ENCODE measurements around the gene SPTLC2. TPM values are rescaled to one million over a fixed set of nuclear protein-coding genes. Genes with fewer than 3 reads are reported as not detected.

Gene SPTLC2
- total and polyA plus RNA-seq, 3 experiments from 2014 or later = 15.6 to 27.5 (median 24.1) TPM

GRCh38 chr14:77490347-77490986, 126.0 kb downstream of the SPTLC2 start:
- no peak overlapping the region for H3K27ac ChIP-seq (ENCODE audit: low read depth, low read length)
- Mint-ChIP-seq H3K4me1 (no peaks in the 10 kb centered on the region), H3K27me3 (peaks cover under 1 to 5% of the 10 kb centered on the region in 2 donors), H3K27ac (no peak overlapping the region), H3K36me3 (no peaks in the 10 kb centered on the region), H3K4me3 (no peak overlapping the region), H3K9me3 (no peaks in the 10 kb centered on the region)
- ChIA-PET POLR2A (no interaction called here), CTCF (no interaction called here)
- H3K27me3 ChIP-seq (ENCODE audit: insufficient read depth, low read length, poor library complexity, severe bottlenecking) = no peaks in the 10 kb centered on the region
- H3K4me3 ChIP-seq (ENCODE audit: low read length) = no peak overlapping the region
- no peaks in the 10 kb centered on the region for H3K9me3 ChIP-seq (ENCODE audit: low read length)
- H3K4me1 ChIP-seq (ENCODE audit: insufficient read depth, low read length) = no peaks in the 10 kb centered on the region
- no peak for DNase-seq
- no peaks in the 10 kb centered on the region for H3K36me3 ChIP-seq (ENCODE audit: insufficient read depth, low read length)

DNA sequence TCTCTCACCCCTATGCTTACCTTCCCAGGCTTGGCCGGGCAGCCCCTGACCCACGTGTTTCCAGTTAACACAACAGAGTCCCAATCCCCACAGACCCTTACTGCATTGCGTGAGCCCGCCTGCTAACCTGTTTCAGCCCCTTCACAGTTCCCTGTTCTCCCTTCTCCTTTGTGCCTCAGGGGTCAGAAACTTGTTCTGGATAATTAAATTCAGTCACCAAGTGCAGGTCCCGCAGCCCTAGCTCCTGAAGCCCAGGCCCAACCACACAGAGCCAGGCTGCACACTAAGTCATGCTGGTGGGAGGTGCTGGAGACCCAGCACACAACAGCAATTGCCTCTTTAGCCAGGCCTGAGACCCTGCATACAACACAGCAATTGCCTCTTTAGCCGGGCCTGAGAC, 127.4 kb downstream of the SPTLC2 start:
- H3K4me3 ChIP-seq (ENCODE audit: low read length) = no peak overlapping the region
- no peaks in the 10 kb centered on the region for H3K4me1 ChIP-seq (ENCODE audit: insufficient read depth, low read length)
- no peak overlapping the region for H3K4me3 Mint-ChIP-seq
- ChIA-PET CTCF (no interaction called here), POLR2A (no interaction called here)
- no peaks in the 10 kb centered on the region for H3K27me3 ChIP-seq (ENCODE audit: insufficient read depth, low read length, poor library complexity, severe bottlenecking)
- DNase-seq = no peak
- no peaks in the 10 kb centered on the region for H3K36me3 Mint-ChIP-seq
- no peaks in the 10 kb centered on the region for H3K9me3 Mint-ChIP-seq
- peak overlapping the region in 1 of 8 donors; percentile 36 for H3K27ac Mint-ChIP-seq
- no peaks in the 10 kb centered on the region for H3K27me3 Mint-ChIP-seq
- H3K4me1 Mint-ChIP-seq = no peaks in the 10 kb centered on the region
- H3K36me3 ChIP-seq (ENCODE audit: insufficient read depth, low read length) = no peaks in the 10 kb centered on the region
- H3K27ac ChIP-seq (ENCODE audit: low read depth, low read length) = no peak overlapping the region
- no peaks in the 10 kb centered on the region for H3K9me3 ChIP-seq (ENCODE audit: low read length)

DNA sequence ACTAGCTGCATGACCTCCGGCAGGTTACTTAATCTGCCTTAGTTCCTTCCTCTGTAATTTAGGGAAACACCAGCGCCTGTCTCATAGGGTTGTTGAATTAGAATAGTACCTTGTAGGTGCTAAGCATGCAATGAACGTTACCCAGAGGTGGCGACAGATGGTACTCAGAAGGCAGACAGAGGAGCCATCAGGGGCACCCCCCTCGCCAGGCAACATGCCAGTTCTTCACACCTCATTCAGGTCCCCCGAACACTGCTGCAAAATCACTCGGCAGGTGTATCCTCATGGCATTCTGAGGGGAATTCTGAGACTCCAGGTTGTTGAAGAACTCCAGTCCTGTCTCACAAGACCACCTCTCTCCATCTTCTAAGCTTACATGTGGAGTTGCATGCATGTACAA, 127.9 kb downstream of the SPTLC2 start:
- Mint-ChIP-seq H3K27me3 (no peaks in the 10 kb centered on the region), H3K27ac (peak overlapping the region in 1 of 8 donors; percentile 36), H3K9me3 (no peaks in the 10 kb centered on the region), H3K4me3 (no peak overlapping the region), H3K4me1 (no peaks in the 10 kb centered on the region), H3K36me3 (no peaks in the 10 kb centered on the region)
- CTCF ChIA-PET = no interaction called here
- Histone ChIP-seq H3K27ac (ENCODE audit: low read depth, low read length) (no peak overlapping the region), H3K27me3 (ENCODE audit: insufficient read depth, low read length, poor library complexity, severe bottlenecking) (no peaks in the 10 kb centered on the region), H3K4me3 (ENCODE audit: low read length) (no peak overlapping the region), H3K36me3 (ENCODE audit: insufficient read depth, low read length) (no peaks in the 10 kb centered on the region), H3K9me3 (ENCODE audit: low read length) (no peaks in the 10 kb centered on the region), H3K4me1 (ENCODE audit: insufficient read depth, low read length) (no peaks in the 10 kb centered on the region)
- DNase-seq = no peak
- POLR2A ChIA-PET = no interaction called here

GRCh38 chr14:77485901-77486678, 130.3 kb downstream of the SPTLC2 start:
- CTCF ChIA-PET = no interaction called here
- Mint-ChIP-seq H3K4me1 (no peaks in the 10 kb centered on the region), H3K36me3 (no peaks in the 10 kb centered on the region), H3K27me3 (no peaks in the 10 kb centered on the region), H3K4me3 (no peak overlapping the region), H3K9me3 (no peaks in the 10 kb centered on the region), H3K27ac (no peak overlapping the region)
- Histone ChIP-seq H3K27ac (ENCODE audit: low read depth, low read length) (no peak overlapping the region), H3K27me3 (ENCODE audit: insufficient read depth, low read length, poor library complexity, severe bottlenecking) (no peaks in the 10 kb centered on the region), H3K9me3 (ENCODE audit: low read length) (no peaks in the 10 kb centered on the region), H3K36me3 (ENCODE audit: insufficient read depth, low read length) (no peaks in the 10 kb centered on the region), H3K4me3 (ENCODE audit: low read length) (no peak overlapping the region), H3K4me1 (ENCODE audit: insufficient read depth, low read length) (no peaks in the 10 kb centered on the region)
- POLR2A ChIA-PET = no interaction called here
- no peak for DNase-seq

DNA sequence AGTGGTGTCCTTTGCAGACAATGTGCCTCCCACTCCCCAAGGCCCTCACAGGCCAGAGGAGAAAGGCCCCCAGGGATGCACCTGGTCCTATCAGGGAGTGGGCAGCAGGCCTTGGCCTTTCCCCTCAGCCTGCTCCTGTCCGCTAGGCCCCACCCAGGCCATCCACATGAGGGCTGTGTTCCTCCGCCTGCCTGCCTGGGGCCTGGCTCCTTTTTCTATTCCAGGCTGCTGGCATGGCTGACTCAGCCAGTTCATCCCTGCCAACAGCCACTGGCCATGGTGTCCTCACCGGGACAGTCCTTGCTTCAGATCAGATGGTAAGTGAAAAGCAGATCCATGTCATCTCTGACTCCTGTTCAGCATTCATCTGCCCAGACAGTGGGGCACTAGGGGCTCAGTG, 131.2 kb downstream of the SPTLC2 start:
- CTCF ChIA-PET = no interaction called here
- H3K27ac ChIP-seq (ENCODE audit: low read depth, low read length) = no peak overlapping the region
- Mint-ChIP-seq H3K27me3 (no peaks in the 10 kb centered on the region), H3K4me3 (no peak overlapping the region), H3K9me3 (no peaks in the 10 kb centered on the region), H3K4me1 (no peaks in the 10 kb centered on the region), H3K36me3 (no peaks in the 10 kb centered on the region), H3K27ac (no peak overlapping the region)
- no peaks in the 10 kb centered on the region for H3K9me3 ChIP-seq (ENCODE audit: low read length)
- H3K27me3 ChIP-seq (ENCODE audit: insufficient read depth, low read length, poor library complexity, severe bottlenecking) = no peaks in the 10 kb centered on the region
- H3K4me1 ChIP-seq (ENCODE audit: insufficient read depth, low read length) = no peaks in the 10 kb centered on the region
- no peak for DNase-seq
- POLR2A ChIA-PET = no interaction called here
- H3K4me3 ChIP-seq (ENCODE audit: low read length) = no peak overlapping the region
- H3K36me3 ChIP-seq (ENCODE audit: insufficient read depth, low read length) = no peaks in the 10 kb centered on the region

GRCh38 chr14:77482422-77482821, 134.0 kb downstream of the SPTLC2 start:
- no peaks in the 10 kb centered on the region for H3K36me3 ChIP-seq (ENCODE audit: insufficient read depth, low read length)
- no peak overlapping the region for H3K4me3 ChIP-seq (ENCODE audit: low read length)
- Mint-ChIP-seq H3K9me3 (no peaks in the 10 kb centered on the region), H3K4me3 (no peak overlapping the region), H3K4me1 (no peaks in the 10 kb centered on the region), H3K27me3 (peaks cover 0 to 3% of the 10 kb centered on the region in 2 donors), H3K36me3 (no peaks in the 10 kb centered on the region), H3K27ac (no peak overlapping the region)
- no peaks in the 10 kb centered on the region for H3K9me3 ChIP-seq (ENCODE audit: low read length)
- DNase-seq = no peak
- H3K27ac ChIP-seq (ENCODE audit: low read depth, low read length) = no peak overlapping the region
- ChIA-PET POLR2A (no interaction called here), CTCF (no interaction called here)
- H3K4me1 ChIP-seq (ENCODE audit: insufficient read depth, low read length) = no peaks in the 10 kb centered on the region
- H3K27me3 ChIP-seq (ENCODE audit: insufficient read depth, low read length, poor library complexity, severe bottlenecking) = no peaks in the 10 kb centered on the region

DNA sequence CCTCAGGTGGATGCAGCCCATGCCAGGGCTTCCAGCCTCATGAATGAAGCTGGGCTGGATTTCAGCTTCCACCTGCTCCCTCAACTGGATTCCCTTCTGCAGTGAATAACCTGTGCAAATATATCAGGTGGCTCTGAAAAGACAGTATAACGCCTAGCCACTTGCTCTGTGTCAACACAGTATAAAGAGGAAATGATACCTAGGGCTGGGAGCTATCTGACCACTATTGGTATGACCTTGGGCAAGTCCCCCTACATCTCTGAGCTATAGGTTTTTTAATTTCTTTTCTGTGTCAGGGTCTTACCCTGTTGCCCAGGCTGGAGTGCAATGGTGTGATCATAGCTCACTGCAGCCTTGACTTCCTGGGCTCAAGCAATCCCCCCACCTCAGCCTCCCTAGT, 137.6 kb downstream of the SPTLC2 start:
- H3K36me3 ChIP-seq (ENCODE audit: insufficient read depth, low read length) = no peaks in the 10 kb centered on the region
- H3K4me3 Mint-ChIP-seq = no peak overlapping the region
- no peak overlapping the region for H3K27ac ChIP-seq (ENCODE audit: low read depth, low read length)
- peaks cover 0 to 3% of the 10 kb centered on the region in 2 donors for H3K27me3 Mint-ChIP-seq
- H3K4me1 Mint-ChIP-seq = no peaks in the 10 kb centered on the region
- no peak for DNase-seq
- no peak overlapping the region for H3K4me3 ChIP-seq (ENCODE audit: low read length)
- no peaks in the 10 kb centered on the region for H3K9me3 ChIP-seq (ENCODE audit: low read length)
- no peaks in the 10 kb centered on the region for H3K4me1 ChIP-seq (ENCODE audit: insufficient read depth, low read length)
- H3K9me3 Mint-ChIP-seq = no peaks in the 10 kb centered on the region
- ChIA-PET POLR2A (no interaction called here), CTCF (no interaction called here)
- H3K36me3 Mint-ChIP-seq = no peaks in the 10 kb centered on the region
- no peaks in the 10 kb centered on the region for H3K27me3 ChIP-seq (ENCODE audit: insufficient read depth, low read length, poor library complexity, severe bottlenecking)
- no peak overlapping the region for H3K27ac Mint-ChIP-seq

- no peak for DNase-seq
- Histone ChIP-seq H3K27me3 (ENCODE audit: insufficient read depth, low read length, poor library complexity, severe bottlenecking) (no peaks in the 10 kb centered on the region), H3K27ac (ENCODE audit: low read depth, low read length) (no peak overlapping the region), H3K4me1 (ENCODE audit: insufficient read depth, low read length) (no peaks in the 10 kb centered on the region), H3K9me3 (ENCODE audit: low read length) (no peaks in the 10 kb centered on the region), H3K4me3 (ENCODE audit: low read length) (no peak overlapping the region), H3K36me3 (ENCODE audit: insufficient read depth, low read length) (no peaks in the 10 kb centered on the region)
- ChIA-PET POLR2A (interaction anchor here (0.6 kb wide), 1 partner anchor 10 kb away, joined by 3 read pairs; no protein-coding TSS in a partner anchor), CTCF (no interaction called here)
- Mint-ChIP-seq H3K9me3 (no peaks in the 10 kb centered on the region), H3K27me3 (peaks cover 0 to 3% of the 10 kb centered on the region in 2 donors), H3K4me3 (no peak overlapping the region), H3K36me3 (no peaks in the 10 kb centered on the region), H3K27ac (peak overlapping the region in 2 of 8 donors; percentile 20 to 34), H3K4me1 (no peaks in the 10 kb centered on the region)
These were observed 138.4 kb downstream of the SPTLC2 start for GRCh38 chr14:77478029-77478428.

All from CD8-positive, alpha-beta memory T cell (primary cell).